Osteoblast (primary cell): ENCODE data around the gene DCDC2. TPM values are rescaled to one million over a fixed set of nuclear protein-coding genes. Genes with fewer than 3 reads are reported as not detected.
"Not testable (repeated sequence)": the region's sequence is repeated elsewhere in the genome, so short reads cannot be mapped to it uniquely, and the experiment has no call there.

ENCODE experiments used
- DNase-seq: peaks from one replicate; pipeline ENCODE4 v3.0.0; 2011; ENCODE audit warnings: low spot score, mixed read lengths; ENCODE audit not compliant: insufficient read length; ENCODE audit errors: missing footprints
- H2AFZ ChIP-seq: 2 replicates; pipeline ENCODE4 v1.6.0; 2011; ENCODE audit warnings: mild to moderate bottlenecking, low read length
- H3K27ac ChIP-seq: 2 replicates; pipeline ENCODE4 v1.5.1; 2011; ENCODE audit warnings: mild to moderate bottlenecking, low read depth, low read length, moderate library complexity
- H3K27me3 ChIP-seq: 2 replicates; pipeline ENCODE4 v1.6.0; 2012; ENCODE audit warnings: mild to moderate bottlenecking, control low read depth, inconsistent platforms, low read length, moderate library complexity; ENCODE audit not compliant: insufficient read depth
- H3K36me3 ChIP-seq: 2 replicates; pipeline ENCODE4 v1.5.1; 2011; ENCODE audit warnings: mild to moderate bottlenecking, low read length, control low read depth, moderate library complexity; ENCODE audit not compliant: insufficient read depth
- H3K4me1 ChIP-seq: 2 replicates; pipeline ENCODE4 v1.5.1; 2011; ENCODE audit warnings: mild to moderate bottlenecking, low read length, control low read depth, moderate library complexity; ENCODE audit not compliant: insufficient read depth
- H3K4me2 ChIP-seq: 2 replicates; pipeline ENCODE4 v1.6.0; 2011; ENCODE audit warnings: mild to moderate bottlenecking, low read length; ENCODE audit not compliant: insufficient read depth
- H3K4me3 ChIP-seq: fragments of 200-600 bp; sonication (generic); 3 replicates; pipeline ENCODE4 v1.5.1; 2012; ENCODE audit warnings: mild to moderate bottlenecking, low read length, inconsistent platforms; ENCODE audit not compliant: insufficient read depth
- H3K79me2 ChIP-seq: 2 replicates; pipeline ENCODE4 v1.6.0; 2012; ENCODE audit warnings: mild to moderate bottlenecking, low read length, control low read depth, inconsistent platforms; ENCODE audit not compliant: insufficient read depth
- H3K9me3 ChIP-seq: 2 replicates; pipeline ENCODE4 v1.5.1; 2011; ENCODE audit warnings: low read depth, low read length, control low read depth
- H4K20me1 ChIP-seq: 2 replicates; pipeline ENCODE4 v1.6.0; 2012; ENCODE audit warnings: mild to moderate bottlenecking, low read length, control low read depth; ENCODE audit not compliant: insufficient read depth
- total RNA-seq: library from RNA; depleted of rRNA; stranded (reverse); fragments of >200 nt; gene quantifications from 2 replicates; pipeline ENCODE4 v1.2.3, GENCODE V29; 2012
- TF ChIP-seq, protein P1 (sequence below): IDR thresholded peaks from 2 replicates; pipeline ENCODE4 v1.5.1; 2011; ENCODE audit warnings: mild to moderate bottlenecking, low read depth, low read length, moderate library complexity; ENCODE audit errors: extremely low read depth

DCDC2 gene
- total RNA-seq, 1 donor, result under 0.01 TPM

DNA sequence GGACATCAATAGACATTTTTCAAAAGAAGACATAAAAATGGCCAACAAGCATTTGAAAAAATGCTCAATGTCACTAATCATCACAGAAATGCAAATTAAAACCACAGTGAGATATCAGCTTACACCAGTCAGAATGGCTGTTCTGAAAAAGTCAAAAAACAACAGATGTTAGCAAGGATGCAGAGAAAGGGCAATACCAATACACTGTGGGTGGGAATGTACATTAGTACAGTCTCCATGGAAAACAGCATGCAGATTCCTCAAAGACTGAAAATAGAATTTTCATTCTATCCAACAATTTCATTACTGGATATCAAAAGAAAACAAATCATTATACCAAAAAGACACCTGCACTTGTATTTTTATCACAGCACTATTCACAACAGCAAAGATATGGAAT, 85.3 kb downstream of the DCDC2 start:
- DNase-seq, result no peak
- H3K9me3 ChIP-seq, result no peaks in the 10 kb centered on the region
- no peak overlapping the region for H3K4me2 ChIP-seq
- no peaks in the 10 kb centered on the region for H4K20me1 ChIP-seq
- H3K27ac ChIP-seq, result no peak overlapping the region
- H3K27me3 ChIP-seq, result no peaks in the 10 kb centered on the region
- no peaks in the 10 kb centered on the region for H3K4me1 ChIP-seq
- H2AFZ ChIP-seq, result no peak overlapping the region
- no peaks in the 10 kb centered on the region for H3K36me3 ChIP-seq
- H3K79me2 ChIP-seq, result no peaks in the 10 kb centered on the region
- H3K4me3 ChIP-seq, result no peak overlapping the region
- TF ChIP-seq, protein P1, sequence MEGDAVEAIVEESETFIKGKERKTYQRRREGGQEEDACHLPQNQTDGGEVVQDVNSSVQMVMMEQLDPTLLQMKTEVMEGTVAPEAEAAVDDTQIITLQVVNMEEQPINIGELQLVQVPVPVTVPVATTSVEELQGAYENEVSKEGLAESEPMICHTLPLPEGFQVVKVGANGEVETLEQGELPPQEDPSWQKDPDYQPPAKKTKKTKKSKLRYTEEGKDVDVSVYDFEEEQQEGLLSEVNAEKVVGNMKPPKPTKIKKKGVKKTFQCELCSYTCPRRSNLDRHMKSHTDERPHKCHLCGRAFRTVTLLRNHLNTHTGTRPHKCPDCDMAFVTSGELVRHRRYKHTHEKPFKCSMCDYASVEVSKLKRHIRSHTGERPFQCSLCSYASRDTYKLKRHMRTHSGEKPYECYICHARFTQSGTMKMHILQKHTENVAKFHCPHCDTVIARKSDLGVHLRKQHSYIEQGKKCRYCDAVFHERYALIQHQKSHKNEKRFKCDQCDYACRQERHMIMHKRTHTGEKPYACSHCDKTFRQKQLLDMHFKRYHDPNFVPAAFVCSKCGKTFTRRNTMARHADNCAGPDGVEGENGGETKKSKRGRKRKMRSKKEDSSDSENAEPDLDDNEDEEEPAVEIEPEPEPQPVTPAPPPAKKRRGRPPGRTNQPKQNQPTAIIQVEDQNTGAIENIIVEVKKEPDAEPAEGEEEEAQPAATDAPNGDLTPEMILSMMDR, result no peak

DNA sequence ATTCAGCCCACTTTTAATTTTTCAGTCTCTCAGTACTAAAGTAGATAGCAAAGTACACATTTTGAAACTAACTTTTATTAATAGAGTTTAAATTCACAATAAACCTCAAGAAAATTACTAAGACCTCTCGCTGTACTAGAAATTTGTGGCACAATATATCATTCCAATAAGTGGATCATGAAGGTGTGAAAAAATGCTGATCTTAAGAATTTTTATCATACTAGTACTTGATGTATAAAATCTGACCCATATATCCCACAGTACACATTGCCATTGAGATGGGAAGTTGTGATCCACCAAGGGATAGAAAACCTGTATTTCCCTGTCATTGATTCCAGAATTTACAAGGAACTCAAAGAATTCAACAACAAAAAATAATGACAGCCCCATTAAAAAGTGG, 85.7 kb downstream of the DCDC2 start:
- H3K27ac ChIP-seq, result no peak overlapping the region
- no peak for DNase-seq
- no peaks in the 10 kb centered on the region for H4K20me1 ChIP-seq
- no peak overlapping the region for H2AFZ ChIP-seq
- no peaks in the 10 kb centered on the region for H3K36me3 ChIP-seq
- H3K9me3 ChIP-seq, result no peaks in the 10 kb centered on the region
- TF ChIP-seq, protein P1, result no peak
- no peak overlapping the region for H3K4me3 ChIP-seq
- H3K27me3 ChIP-seq, result no peaks in the 10 kb centered on the region
- no peaks in the 10 kb centered on the region for H3K79me2 ChIP-seq
- no peaks in the 10 kb centered on the region for H3K4me1 ChIP-seq
- no peak overlapping the region for H3K4me2 ChIP-seq

GRCh38 chr6:24270011-24270410, 87.8 kb downstream of the DCDC2 start:
- Histone ChIP-seq H3K36me3 (no peaks in the 10 kb centered on the region), H3K79me2 (no peaks in the 10 kb centered on the region), H4K20me1 (no peaks in the 10 kb centered on the region), H3K4me2 (no peak overlapping the region), H3K27me3 (no peaks in the 10 kb centered on the region), H3K4me1 (no peaks in the 10 kb centered on the region), H3K27ac (no peak overlapping the region), H2AFZ (no peak overlapping the region), H3K4me3 (no peak overlapping the region), H3K9me3 (no peaks in the 10 kb centered on the region)
- TF ChIP-seq, protein P1, result no peak
- DNase-seq, result no peak

GRCh38 chr6:24258214-24258613, 99.6 kb downstream of the DCDC2 start:
- not testable (repeated sequence) for H3K27ac ChIP-seq, H2AFZ ChIP-seq, H4K20me1 ChIP-seq, H3K79me2 ChIP-seq, H3K4me3 ChIP-seq, H3K4me1 ChIP-seq, H3K27me3 ChIP-seq, H3K36me3 ChIP-seq, H3K9me3 ChIP-seq, H3K4me2 ChIP-seq, DNase-seq

- no peak for DNase-seq
- no peaks in the 10 kb centered on the region for H3K9me3 ChIP-seq
- H2AFZ ChIP-seq, result no peak overlapping the region
- no peak overlapping the region for H3K4me3 ChIP-seq
- H3K4me1 ChIP-seq, result no peaks in the 10 kb centered on the region
- no peak overlapping the region for H3K27ac ChIP-seq
- TF ChIP-seq, protein P1, result no peak
- H3K4me2 ChIP-seq, result no peak overlapping the region
- no peaks in the 10 kb centered on the region for H3K36me3 ChIP-seq
- no peaks in the 10 kb centered on the region for H3K79me2 ChIP-seq
- no peaks in the 10 kb centered on the region for H3K27me3 ChIP-seq
- no peaks in the 10 kb centered on the region for H4K20me1 ChIP-seq
Measured at GRCh38 chr6:24257282-24257681, 100.6 kb downstream of the DCDC2 start.
